A549 (cell line): ENCODE data around the gene DNAAF5.

Experiments used
- EP300 ChIP-seq, 2 experiments: fragments of >200 bp; sonication (Bioruptor Twin); formaldehyde crosslinking; IDR thresholded peaks; 2 replicates in 1 of 2; 3 replicates in 1 of 2; pipeline ENCODE4 v1.6.1; 2016 to 2017
- GATA3 ChIP-seq: IDR thresholded peaks from 2 replicates; pipeline ENCODE4 v1.6.1; 2012; ENCODE audit warnings: borderline replicate concordance
- HEYL ChIP-seq: fragments of 250-450 bp; sonication (Bioruptor Pico); IDR thresholded peaks from 2 replicates; pipeline ENCODE4 v1.8.0; 2021; ENCODE audit warnings: mild to moderate bottlenecking, moderate library complexity
- JUNB ChIP-seq: fragments of >200 bp; sonication (Bioruptor Twin); formaldehyde crosslinking; IDR thresholded peaks from 2 replicates; pipeline ENCODE4 v1.6.1; 2016
- MAFK ChIP-seq: fragments of 450-650 bp; IDR thresholded peaks from 2 replicates; pipeline ENCODE4 v1.6.1; 2014; ENCODE audit not compliant: partially characterized antibody
- POLR2A ChIP-seq: IDR thresholded peaks from 2 replicates; pipeline ENCODE4 v1.6.1; 2012; ENCODE audit warnings: mild to moderate bottlenecking, low read length
- RAD21 ChIP-seq, 2 experiments: fragments of >200 bp in 1 of 2; sonication (Bioruptor Twin) in 1 of 2; formaldehyde crosslinking in 1 of 2; IDR thresholded peaks in 1 of 2; conservative IDR thresholded peaks in 1 of 2; 2 replicates in 1 of 2; 3 replicates in 1 of 2; pipeline ENCODE4 v1.6.1; 2012 to 2018; ENCODE audit warnings: inconsistent platforms in 1 of 2
- USF2 ChIP-seq: fragments of 450-650 bp; IDR thresholded peaks from 2 replicates; pipeline ENCODE4 v1.6.1; 2014; ENCODE audit warnings: antibody characterized with exemption
- TF ChIP-seq, protein P1 (sequence below): fragments of >200 bp; sonication (Bioruptor Twin); formaldehyde crosslinking; IDR thresholded peaks from 3 replicates; pipeline ENCODE4 v1.5.1; 2016
- TF ChIP-seq, protein P2 (sequence below): fragments of 200-600 bp; sonication (generic); IDR thresholded peaks from 2 replicates; pipeline ENCODE4 v1.6.1; 2016; ENCODE audit warnings: antibody characterized with exemption, mild to moderate bottlenecking, moderate library complexity

DNA sequence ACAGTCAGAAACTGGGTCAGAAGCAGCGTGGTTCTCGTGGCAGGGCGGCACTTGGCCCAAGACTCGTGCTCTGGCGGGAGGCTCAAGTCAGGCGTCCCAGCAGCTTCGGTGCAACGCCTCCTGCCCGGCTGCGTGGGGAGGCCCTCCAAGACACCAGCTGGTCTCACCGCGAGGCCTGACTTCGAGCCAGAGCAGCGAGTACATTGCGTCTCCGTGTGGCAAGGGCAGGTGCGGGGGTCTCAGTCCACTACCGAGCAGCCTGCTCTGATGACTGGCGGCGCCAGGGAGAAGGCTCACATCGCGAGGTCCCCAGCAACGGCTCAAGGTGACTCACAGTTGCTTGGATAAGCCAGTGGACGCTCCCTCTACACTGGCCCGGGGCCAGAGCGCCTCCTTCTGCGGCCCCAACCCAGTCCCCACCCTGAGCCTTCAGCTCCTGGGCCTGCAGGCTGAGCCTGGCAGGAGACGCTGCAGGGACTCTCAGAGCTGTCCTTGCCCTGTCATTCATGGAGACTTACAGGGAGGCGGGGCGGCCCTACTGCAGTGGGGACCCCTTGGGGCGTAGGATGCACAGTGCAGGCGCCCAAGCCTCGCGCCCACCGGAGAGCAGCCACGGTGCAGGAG, 42.5 kb downstream of the DNAAF5 start:
- TF ChIP-seq POLR2A (no peak), RAD21 (conservative IDR thresholded peaks at IDR 0.05 in 1 of 2, IDR thresholded peaks at IDR 0.05 in 1 of 2) (no peak), USF2 (no peak), MAFK (no peak), HEYL (CRISPR knock-in tag) (no peak), GATA3 (no peak), JUNB (no peak), EP300 (IDR thresholded peaks at IDR 0.05) (no peak)
- TF ChIP-seq, protein P1, sequence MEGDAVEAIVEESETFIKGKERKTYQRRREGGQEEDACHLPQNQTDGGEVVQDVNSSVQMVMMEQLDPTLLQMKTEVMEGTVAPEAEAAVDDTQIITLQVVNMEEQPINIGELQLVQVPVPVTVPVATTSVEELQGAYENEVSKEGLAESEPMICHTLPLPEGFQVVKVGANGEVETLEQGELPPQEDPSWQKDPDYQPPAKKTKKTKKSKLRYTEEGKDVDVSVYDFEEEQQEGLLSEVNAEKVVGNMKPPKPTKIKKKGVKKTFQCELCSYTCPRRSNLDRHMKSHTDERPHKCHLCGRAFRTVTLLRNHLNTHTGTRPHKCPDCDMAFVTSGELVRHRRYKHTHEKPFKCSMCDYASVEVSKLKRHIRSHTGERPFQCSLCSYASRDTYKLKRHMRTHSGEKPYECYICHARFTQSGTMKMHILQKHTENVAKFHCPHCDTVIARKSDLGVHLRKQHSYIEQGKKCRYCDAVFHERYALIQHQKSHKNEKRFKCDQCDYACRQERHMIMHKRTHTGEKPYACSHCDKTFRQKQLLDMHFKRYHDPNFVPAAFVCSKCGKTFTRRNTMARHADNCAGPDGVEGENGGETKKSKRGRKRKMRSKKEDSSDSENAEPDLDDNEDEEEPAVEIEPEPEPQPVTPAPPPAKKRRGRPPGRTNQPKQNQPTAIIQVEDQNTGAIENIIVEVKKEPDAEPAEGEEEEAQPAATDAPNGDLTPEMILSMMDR, result no peak
- TF ChIP-seq, protein P2, sequence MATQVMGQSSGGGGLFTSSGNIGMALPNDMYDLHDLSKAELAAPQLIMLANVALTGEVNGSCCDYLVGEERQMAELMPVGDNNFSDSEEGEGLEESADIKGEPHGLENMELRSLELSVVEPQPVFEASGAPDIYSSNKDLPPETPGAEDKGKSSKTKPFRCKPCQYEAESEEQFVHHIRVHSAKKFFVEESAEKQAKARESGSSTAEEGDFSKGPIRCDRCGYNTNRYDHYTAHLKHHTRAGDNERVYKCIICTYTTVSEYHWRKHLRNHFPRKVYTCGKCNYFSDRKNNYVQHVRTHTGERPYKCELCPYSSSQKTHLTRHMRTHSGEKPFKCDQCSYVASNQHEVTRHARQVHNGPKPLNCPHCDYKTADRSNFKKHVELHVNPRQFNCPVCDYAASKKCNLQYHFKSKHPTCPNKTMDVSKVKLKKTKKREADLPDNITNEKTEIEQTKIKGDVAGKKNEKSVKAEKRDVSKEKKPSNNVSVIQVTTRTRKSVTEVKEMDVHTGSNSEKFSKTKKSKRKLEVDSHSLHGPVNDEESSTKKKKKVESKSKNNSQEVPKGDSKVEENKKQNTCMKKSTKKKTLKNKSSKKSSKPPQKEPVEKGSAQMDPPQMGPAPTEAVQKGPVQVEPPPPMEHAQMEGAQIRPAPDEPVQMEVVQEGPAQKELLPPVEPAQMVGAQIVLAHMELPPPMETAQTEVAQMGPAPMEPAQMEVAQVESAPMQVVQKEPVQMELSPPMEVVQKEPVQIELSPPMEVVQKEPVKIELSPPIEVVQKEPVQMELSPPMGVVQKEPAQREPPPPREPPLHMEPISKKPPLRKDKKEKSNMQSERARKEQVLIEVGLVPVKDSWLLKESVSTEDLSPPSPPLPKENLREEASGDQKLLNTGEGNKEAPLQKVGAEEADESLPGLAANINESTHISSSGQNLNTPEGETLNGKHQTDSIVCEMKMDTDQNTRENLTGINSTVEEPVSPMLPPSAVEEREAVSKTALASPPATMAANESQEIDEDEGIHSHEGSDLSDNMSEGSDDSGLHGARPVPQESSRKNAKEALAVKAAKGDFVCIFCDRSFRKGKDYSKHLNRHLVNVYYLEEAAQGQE, result no peak
